Measurements from ENCODE around the gene MMP23B. TPM values are rescaled to one million over a fixed set of nuclear protein-coding genes. Genes with fewer than 3 reads are reported as not detected.

The MMP23B gene
- 0.49 and 2.4 TPM in 2 replicates for total RNA-seq

DNA sequence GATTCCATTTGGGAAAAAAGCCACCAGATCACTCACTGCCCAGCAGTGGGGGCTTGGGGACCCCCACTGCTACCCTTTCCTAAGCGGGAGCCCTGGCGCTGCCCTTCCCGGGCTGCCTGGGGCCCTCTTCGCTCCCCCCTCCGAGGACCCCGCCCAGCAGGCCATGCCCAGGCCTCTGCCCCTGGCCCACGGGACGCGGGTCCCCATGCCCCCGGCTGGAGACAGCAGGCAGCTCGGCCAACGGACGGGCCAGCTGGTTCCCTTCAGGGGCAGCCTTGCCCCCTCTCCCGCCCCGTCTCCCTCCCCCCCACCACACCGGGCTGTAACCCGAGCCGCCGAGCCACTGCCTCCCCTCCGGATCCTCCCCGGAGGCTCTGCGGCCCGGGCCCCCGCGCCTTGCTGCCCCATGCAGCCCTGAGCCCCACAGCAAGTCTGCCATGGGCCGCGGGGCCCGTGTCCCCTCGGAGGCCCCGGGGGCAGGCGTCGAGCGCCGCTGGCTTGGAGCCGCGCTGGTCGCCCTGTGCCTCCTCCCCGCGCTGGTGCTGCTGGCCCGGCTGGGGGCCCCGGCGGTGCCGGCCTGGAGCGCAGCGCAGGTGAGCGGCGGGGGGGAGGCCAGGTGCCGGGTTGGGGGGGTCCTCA, at the start of gene MMP23B:
Gene MMP23B, plus strand, starts transcription at position 392 of the 639 bp plus-strand sequence. Its CDS starts 46 bp downstream, at position 438.

DNA sequence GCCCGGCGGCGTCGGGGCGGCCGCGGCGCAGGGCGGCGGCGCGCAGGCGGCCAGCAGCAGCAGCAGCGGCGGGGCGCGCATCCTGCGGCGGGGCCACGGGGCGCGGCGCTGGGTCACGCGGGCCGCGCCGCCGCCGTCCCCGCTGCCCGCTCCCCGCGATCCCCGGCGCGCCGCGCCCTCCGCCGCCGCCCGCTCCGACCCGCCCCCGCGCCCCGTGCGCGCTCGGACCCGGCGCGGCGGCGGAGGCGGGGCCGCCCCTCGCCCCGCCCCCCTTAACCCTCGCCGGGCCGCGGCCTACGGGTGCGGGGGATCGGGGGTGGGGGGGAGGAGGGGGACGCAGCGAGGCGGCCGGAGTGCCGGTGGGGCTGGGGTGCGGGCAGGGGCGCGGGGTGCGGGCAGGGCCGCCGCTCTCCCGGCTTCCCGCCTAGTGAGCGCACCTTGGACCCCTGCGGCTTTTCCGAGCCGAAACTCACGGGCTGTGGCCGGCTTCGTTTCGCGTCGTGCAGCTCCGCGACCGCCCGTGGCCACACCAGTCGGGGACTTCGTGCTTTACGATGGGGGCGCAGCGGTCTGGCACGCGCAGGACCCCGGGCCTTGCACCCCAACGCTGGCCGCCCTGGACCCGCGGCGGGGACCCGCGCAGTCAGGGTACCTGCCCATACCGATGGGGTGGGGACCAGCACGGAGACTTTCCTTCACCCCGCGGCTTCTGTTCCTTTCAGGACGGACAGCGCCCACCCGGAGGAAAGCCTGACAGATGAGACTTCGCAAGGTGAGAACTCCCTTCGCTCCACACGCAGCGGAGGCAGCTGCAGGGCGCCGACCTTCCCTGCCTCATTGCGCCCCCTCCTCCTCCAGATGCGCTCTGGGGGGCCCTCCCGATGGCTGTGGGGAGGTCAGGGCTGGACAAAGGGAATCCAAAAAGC, 31.8 kb upstream of the MMP23B start, which contains the start of gene FNDC10:
Gene FNDC10, minus strand, starts transcription at position 201 of the 926 bp plus-strand sequence. Its CDS starts 120 bp downstream, at position 81.

DNA sequence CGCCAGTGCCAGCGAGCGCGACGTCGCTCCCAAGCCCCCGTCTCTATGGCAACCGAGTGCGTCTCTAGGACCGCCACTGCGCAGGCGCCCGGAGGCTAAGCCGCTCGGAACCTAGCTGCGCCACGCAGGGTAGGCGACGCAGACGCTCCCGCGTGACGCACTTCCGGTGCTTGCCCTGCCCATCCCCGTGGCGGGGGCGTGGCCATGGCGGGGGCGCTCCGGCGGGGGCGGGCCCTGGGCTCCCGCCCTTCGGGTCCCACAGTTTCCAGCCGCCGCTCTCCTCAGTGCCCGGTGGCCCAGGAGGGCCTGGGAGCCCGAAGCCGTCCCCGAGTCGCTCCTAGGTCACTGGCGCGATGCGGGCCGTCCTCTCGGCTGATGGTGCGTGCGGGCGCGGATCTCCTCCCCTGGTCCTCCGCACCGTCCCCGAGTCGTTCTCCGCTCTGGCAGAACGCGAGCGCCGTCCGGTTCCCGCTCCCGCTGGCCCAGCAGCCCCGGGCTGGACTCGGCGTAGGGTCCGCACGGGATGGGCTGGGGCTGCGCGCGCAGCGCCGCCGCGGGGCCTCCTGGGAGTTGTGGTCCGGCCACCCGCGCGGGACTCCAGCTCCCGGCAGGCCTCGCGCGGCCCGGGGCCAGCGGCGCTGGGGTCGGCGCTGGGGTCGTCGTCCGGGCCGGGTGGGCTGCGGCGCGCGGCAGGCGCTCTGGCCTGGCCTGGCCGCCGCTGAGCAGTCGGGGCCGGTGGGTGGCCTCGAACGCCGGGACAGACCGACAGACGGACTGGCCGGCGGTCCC, 16.5 kb upstream of the MMP23B start, which contains the start of gene MIB2:
Gene MIB2, plus strand, starts transcription at position 245 of the 789 bp plus-strand sequence. CDS start 7,953 bp downstream, outside the sequence.

DNA sequence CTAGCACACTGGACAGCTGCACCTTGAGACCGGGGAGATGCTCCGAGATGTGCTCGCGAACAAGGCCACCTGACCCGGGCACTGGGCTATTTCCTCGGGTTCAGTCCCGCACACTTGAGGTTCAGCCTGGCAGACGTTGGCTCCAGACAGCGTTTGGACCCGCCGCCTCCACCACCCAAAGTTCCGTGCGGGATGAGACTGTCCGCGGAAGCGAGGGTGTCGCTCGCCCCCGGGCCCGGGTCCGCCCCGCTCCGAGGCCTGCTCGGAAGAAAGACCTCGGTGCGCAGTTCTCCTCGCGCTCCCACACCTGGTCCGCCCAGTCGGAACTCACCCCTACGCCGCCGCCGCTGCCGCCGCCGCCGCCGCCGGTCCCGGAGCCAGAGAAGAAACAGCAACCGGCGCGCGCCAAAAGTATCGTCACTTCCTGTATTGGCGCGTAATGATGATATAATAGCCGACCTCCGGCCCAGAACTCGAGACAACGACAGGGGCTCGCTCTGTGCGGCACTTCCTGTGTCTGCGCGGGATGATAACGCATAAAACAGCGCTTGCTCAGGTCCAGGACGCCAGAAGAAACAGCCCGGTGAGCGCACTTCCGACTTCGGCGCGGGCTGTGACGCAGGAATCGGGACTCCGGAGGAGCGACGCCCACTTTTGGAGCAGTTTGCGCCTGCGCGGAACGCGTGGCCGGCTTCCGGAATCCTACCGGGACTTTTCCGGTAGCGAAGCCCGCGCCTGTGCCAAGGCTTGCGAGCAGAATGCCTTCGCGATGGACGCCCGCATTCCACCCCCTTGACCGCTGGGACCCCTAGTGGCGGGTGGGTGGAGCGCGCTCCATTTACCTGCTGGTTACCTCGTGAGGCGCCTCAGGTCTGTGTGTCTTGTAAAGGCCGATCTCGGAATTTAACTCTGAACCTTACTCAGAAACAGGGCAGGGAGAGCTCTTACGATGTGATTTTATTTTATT, 26.9 kb downstream of the MMP23B start, which contains the start of gene CDK11B:
Gene CDK11B, minus strand, starts transcription at position 422 of the 967 bp plus-strand sequence. CDS start 1,519 bp downstream, outside the sequence.

Other genes starting within 250 kb of the MMP23B start
- 40.4 and 46.4 TPM in 2 replicates for gene CCNL2, start 232.8 kb upstream of the MMP23B start, total RNA-seq
- 204 and 208 TPM in 2 replicates for gene MRPL20, start 224.9 kb upstream of the MMP23B start, total RNA-seq
- gene ANKRD65, start 210.9 kb upstream of the MMP23B start, total RNA-seq, result 0.47 and 0.64 TPM in 2 replicates
- gene VWA1, start 196.5 kb upstream of the MMP23B start, total RNA-seq, result 45.7 and 49.0 TPM in 2 replicates
- 0.07 TPM in 1 of 2 replicates, not detected in the other for gene ATAD3C, start 182.5 kb upstream of the MMP23B start, total RNA-seq
- gene ATAD3B, start 160.4 kb upstream of the MMP23B start, total RNA-seq, result 40.2 and 43.1 TPM in 2 replicates
- gene ATAD3A, start 120.0 kb upstream of the MMP23B start, total RNA-seq, result 50.7 and 56.6 TPM in 2 replicates
- 0.69 and 1.7 TPM in 2 replicates for gene TMEM240, start 91.5 kb upstream of the MMP23B start, total RNA-seq
- gene SSU72, start 57.3 kb upstream of the MMP23B start, total RNA-seq, result 111 and 116 TPM in 2 replicates
- 2.1 and 3.1 TPM in 2 replicates for gene FNDC10, start 32.0 kb upstream of the MMP23B start, total RNA-seq
- 15.9 and 17.7 TPM in 2 replicates for gene MIB2, start 16.7 kb upstream of the MMP23B start, total RNA-seq
- 13.1 and 13.5 TPM in 2 replicates for gene CDK11B, start 26.8 kb downstream of the MMP23B start, total RNA-seq
- gene SLC35E2B, start 60.6 kb downstream of the MMP23B start, total RNA-seq, result 17.1 and 19.7 TPM in 2 replicates
- gene CDK11A, start 92.2 kb downstream of the MMP23B start, total RNA-seq, result 6.4 and 11.1 TPM in 2 replicates
- gene NADK, start 146.3 kb downstream of the MMP23B start, total RNA-seq, result 56.0 and 60.1 TPM in 2 replicates

Data from mammary microvascular endothelial cell (primary cell).